Measurements from ENCODE around the gene RALGDS.

DNA sequence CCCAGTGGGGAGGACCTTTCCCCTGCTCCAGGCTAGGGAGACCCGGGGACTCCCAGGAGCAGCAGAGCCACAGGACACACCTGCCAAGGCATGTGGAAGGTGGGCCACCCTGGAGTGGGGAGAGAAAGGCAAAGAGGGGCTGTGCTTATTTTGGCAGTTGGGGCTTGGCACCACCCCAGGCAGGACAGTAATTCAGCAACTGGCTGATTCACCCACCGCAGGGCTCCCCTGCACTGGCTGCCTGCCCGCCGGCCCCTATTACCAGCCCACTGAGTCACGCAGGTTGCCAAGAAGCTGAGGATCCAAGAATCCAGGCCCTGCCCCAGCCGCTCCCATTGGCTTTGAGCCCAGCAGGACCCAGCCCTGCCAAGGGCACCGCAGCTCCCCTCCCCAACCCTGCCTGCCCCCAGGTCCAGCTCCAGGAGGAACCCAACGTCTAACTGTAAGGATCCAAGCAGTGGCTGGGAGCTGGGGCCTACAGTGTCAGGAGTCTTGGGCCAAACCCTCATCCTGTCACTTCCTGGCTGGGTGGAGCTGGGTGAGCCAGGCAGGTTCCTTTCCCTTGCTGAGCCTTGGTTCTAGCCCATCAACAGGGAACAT is 14.2 kb upstream of the RALGDS start:
- TF ChIP-seq, protein P1, sequence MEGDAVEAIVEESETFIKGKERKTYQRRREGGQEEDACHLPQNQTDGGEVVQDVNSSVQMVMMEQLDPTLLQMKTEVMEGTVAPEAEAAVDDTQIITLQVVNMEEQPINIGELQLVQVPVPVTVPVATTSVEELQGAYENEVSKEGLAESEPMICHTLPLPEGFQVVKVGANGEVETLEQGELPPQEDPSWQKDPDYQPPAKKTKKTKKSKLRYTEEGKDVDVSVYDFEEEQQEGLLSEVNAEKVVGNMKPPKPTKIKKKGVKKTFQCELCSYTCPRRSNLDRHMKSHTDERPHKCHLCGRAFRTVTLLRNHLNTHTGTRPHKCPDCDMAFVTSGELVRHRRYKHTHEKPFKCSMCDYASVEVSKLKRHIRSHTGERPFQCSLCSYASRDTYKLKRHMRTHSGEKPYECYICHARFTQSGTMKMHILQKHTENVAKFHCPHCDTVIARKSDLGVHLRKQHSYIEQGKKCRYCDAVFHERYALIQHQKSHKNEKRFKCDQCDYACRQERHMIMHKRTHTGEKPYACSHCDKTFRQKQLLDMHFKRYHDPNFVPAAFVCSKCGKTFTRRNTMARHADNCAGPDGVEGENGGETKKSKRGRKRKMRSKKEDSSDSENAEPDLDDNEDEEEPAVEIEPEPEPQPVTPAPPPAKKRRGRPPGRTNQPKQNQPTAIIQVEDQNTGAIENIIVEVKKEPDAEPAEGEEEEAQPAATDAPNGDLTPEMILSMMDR (IDR thresholded peaks at IDR 0.05 in 2 of 3, conservative IDR thresholded peaks at IDR 0.05 in 1 of 3; ENCODE audit: borderline replicate concordance in 1 of 3, insufficient read depth in 1 of 3, low read depth in 2 of 3, low read length in 2 of 3) = no peak
- TF ChIP-seq JUND (IDR thresholded peaks at IDR 0.05) (no peak), POLR2AphosphoS5 (IDR thresholded peaks at IDR 0.05; ENCODE audit: low read depth, low read length) (peak; percentile 73), EZH2 (IDR thresholded peaks at IDR 0.05) (no peak), RAD21 (IDR thresholded peaks at IDR 0.05; ENCODE audit: low read depth) (no peak), EZH2phosphoT487 (IDR thresholded peaks at IDR 0.05; ENCODE audit: borderline replicate concordance) (no peak), SP1 (IDR thresholded peaks at IDR 0.05; ENCODE audit: low read depth) (no peak), POLR2A (IDR thresholded peaks at IDR 0.05; ENCODE audit: borderline replicate concordance, extremely low read depth, insufficient read depth, insufficient read length) (no peak)
- TF ChIP-seq, protein P2, sequence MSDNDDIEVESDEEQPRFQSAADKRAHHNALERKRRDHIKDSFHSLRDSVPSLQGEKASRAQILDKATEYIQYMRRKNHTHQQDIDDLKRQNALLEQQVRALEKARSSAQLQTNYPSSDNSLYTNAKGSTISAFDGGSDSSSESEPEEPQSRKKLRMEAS (IDR thresholded peaks at IDR 0.05) = no peak
